CD4-positive, alpha-beta memory T cell (primary cell): ENCODE data around the gene CPSF6. TPM values are rescaled to one million over a fixed set of nuclear protein-coding genes. Genes with fewer than 3 reads are reported as not detected.

Experiments
- CTCF ChIA-PET: fragments of 350-600 bp; sonication (Branson Sonifier 250); formaldehyde crosslinking; loops from one replicate; lab custom pipeline; 2021; ENCODE audit warnings: inconsistent platforms; ENCODE audit not compliant: partially characterized antibody; lab: Charles Lee
- POLR2A ChIA-PET: fragments of 350-600 bp; sonication (Branson Sonifier 250); formaldehyde crosslinking; loops from one replicate; lab custom pipeline; 2021; ENCODE audit not compliant: partially characterized antibody; lab: Charles Lee
- DNase-seq, 5 donors: peaks; one replicate each; pipeline versions ENCODE4 v3.0.0 to v3.0.0-alpha.2; 2020 to 2022; ENCODE audit warnings: mixed read lengths in 1 of 5
- H3K27ac ChIP-seq: one replicate; pipeline ENCODE4 v1.7.0; 2013; ENCODE audit warnings: low read depth, low read length
- H3K27me3 ChIP-seq: 2 replicates; pipeline ENCODE4 v1.7.0; 2013; ENCODE audit warnings: mild to moderate bottlenecking, low read length, moderate library complexity; ENCODE audit not compliant: insufficient read depth
- H3K36me3 ChIP-seq: 2 replicates; pipeline ENCODE4 v1.7.0; 2013; ENCODE audit warnings: mild to moderate bottlenecking, low read length, moderate library complexity; ENCODE audit not compliant: insufficient read depth
- H3K4me1 ChIP-seq: 2 replicates; pipeline ENCODE4 v1.7.0; 2013; ENCODE audit warnings: mild to moderate bottlenecking, low read length, moderate library complexity; ENCODE audit not compliant: insufficient read depth
- H3K4me3 ChIP-seq, 2 donors: one replicate each; pipeline ENCODE4 v1.7.0; 2013; ENCODE audit warnings: low read length in 2 of 2, mild to moderate bottlenecking in 1 of 2
- H3K9me3 ChIP-seq, 2 donors: one replicate each; pipeline ENCODE4 v1.7.0; 2013; ENCODE audit warnings: low read length in 2 of 2, control low read depth in 1 of 2; ENCODE audit not compliant: control insufficient read depth in 1 of 2
- H3K27ac Mint-ChIP-seq, 7 donors: one replicate each; pipeline ENCODE4 v1.8.0; 2020 to 2021; ENCODE audit warnings: mixed read lengths in 7 of 7, mild to moderate bottlenecking in 6 of 7, inconsistent platforms in 3 of 7, moderate library complexity in 3 of 7
- H3K27me3 Mint-ChIP-seq, 2 donors: one replicate each; pipeline ENCODE4 v1.8.0; 2020 to 2021; ENCODE audit warnings: mixed read lengths in 2 of 2
- H3K36me3 Mint-ChIP-seq, 2 donors: one replicate each; pipeline ENCODE4 v1.8.0; 2020 to 2021; ENCODE audit warnings: mixed read lengths in 2 of 2, inconsistent platforms in 1 of 2, mild to moderate bottlenecking in 1 of 2
- H3K4me1 Mint-ChIP-seq, 4 donors: one replicate each; pipeline ENCODE4 v1.8.0; 2020 to 2021; ENCODE audit warnings: mixed read lengths in 4 of 4, mild to moderate bottlenecking in 1 of 4
- H3K4me3 Mint-ChIP-seq, 8 donors: one replicate each; pipeline ENCODE4 v1.8.0; 2020 to 2021; ENCODE audit warnings: mixed read lengths in 8 of 8, mild to moderate bottlenecking in 7 of 8, moderate library complexity in 6 of 8, inconsistent platforms in 3 of 8
- H3K9me3 Mint-ChIP-seq, 8 donors: one replicate each; pipeline ENCODE4 v1.8.0; 2020 to 2021; ENCODE audit warnings: mixed read lengths in 8 of 8, mild to moderate bottlenecking in 5 of 8, inconsistent platforms in 3 of 8, moderate library complexity in 1 of 8
- intact Hi-C: fragments of 100-400 bp; cut with micrococcal nuclease; formaldehyde crosslinking; loops from one replicate; pipeline ENCODE4 v1.15.1; 2023
- polyA plus RNA-seq, 2 donors: library from polyadenylated mRNA; unstranded; fragments of 300-500 nt; fragmentation: Illumina TruSeq; gene quantifications; one replicate each; pipeline ENCODE4 v1.2.3, GENCODE V29; 2021
- total RNA-seq, 2 experiments: library from RNA; stranded (reverse); gene quantifications; one replicate each; pipeline ENCODE4 v1.2.3, GENCODE V29; 2021

CPSF6 gene
- total and polyA plus RNA-seq, 4 experiments from 2014 or later, result 55.7 to 120 (median 84.9) TPM

DNA sequence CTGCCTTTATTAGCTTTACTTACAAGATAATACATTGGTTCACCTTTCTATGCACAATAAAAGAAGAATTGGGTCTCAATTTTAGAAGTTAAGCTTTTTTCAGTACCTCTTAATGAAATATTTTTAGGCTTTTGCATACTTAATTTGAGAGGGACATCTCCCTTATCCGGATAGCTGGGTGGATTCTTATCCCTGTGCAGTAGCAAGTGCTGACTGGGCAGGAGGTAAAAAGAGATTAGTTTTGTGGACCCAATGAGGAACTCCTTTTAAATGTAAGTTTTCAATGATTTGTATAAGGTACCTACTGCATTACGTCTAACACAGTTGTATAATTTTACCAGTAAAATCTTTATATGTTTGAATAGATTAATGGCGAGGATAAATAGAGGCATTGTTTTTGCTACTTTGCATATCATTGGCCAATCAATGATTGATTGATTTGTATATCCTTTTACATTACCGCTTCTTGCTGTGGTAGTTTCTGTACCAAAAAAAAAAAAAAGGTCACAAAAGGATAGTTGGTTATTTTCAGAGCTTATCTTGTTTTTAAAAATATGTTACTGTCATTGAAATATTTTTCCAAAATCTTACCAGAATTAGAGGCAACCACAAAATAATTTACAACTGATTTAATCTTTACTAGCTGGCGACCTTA is 2.2 kb downstream of the CPSF6 start:
- ChIA-PET POLR2A (interaction anchor here (2.2 to 4.4 kb wide), 3 partner anchors 11 to 89 kb away, joined by 9 to 31 read pairs (median 24); no protein-coding TSS in a partner anchor), CTCF (interaction anchor here (0.5 to 5.5 kb wide), 4 partner anchors 12 to 329 kb away, joined by 3 to 45 read pairs (median 18); no protein-coding TSS in a partner anchor)
- no peaks in the 10 kb centered on the region for H3K27me3 ChIP-seq
- peaks cover 68% of the 10 kb centered on the region for H3K4me1 ChIP-seq
- no peak for DNase-seq
- H3K27ac Mint-ChIP-seq, result peak overlapping the region in 6 of 7 donors; percentile 8 to 99 (median 36)
- no peaks in the 10 kb centered on the region for H3K9me3 ChIP-seq
- no peaks in the 10 kb centered on the region for H3K36me3 ChIP-seq
- no peaks in the 10 kb centered on the region for H3K9me3 Mint-ChIP-seq
- peak overlapping the region; percentile 45 to 100 (median 73) for H3K4me3 Mint-ChIP-seq
- peak overlapping the region in 1 of 2 donors; percentile 5 for H3K4me3 ChIP-seq
- peaks cover 49 to 78% (median 64%) of the 10 kb centered on the region in 4 donors for H3K4me1 Mint-ChIP-seq
- H3K36me3 Mint-ChIP-seq, result peaks cover 0 to 24% of the 10 kb centered on the region in 2 donors
- H3K27me3 Mint-ChIP-seq, result no peaks in the 10 kb centered on the region
- intact Hi-C loops, result no loop called here
- H3K27ac ChIP-seq, result no peak overlapping the region

- Histone ChIP-seq H3K36me3 (no peaks in the 10 kb centered on the region), H3K9me3 (no peaks in the 10 kb centered on the region), H3K27ac (no peak overlapping the region), H3K4me3 (no peak overlapping the region), H3K27me3 (no peaks in the 10 kb centered on the region), H3K4me1 (peaks cover 76% of the 10 kb centered on the region)
- DNase-seq, result no peak
- CTCF ChIA-PET, result interaction anchor here (1.3 to 5.5 kb wide), 3 partner anchors 10 to 327 kb away, joined by 4 to 45 read pairs (median 33); no protein-coding TSS in a partner anchor
- peaks cover under 1 to 30% of the 10 kb centered on the region in 2 donors for H3K36me3 Mint-ChIP-seq
- no peaks in the 10 kb centered on the region for H3K9me3 Mint-ChIP-seq
- H3K4me3 Mint-ChIP-seq, result peak overlapping the region in 7 of 8 donors; percentile 11 to 100 (median 59)
- H3K27ac Mint-ChIP-seq, result peak overlapping the region in 6 of 7 donors; percentile 4 to 99 (median 58)
- POLR2A ChIA-PET, result interaction anchor here (1.1 to 4.4 kb wide), 3 partner anchors 9 to 88 kb away, joined by 3 to 24 read pairs (median 9); no protein-coding TSS in a partner anchor
- intact Hi-C loops, result no loop called here
- peaks cover 57 to 86% (median 71%) of the 10 kb centered on the region in 4 donors for H3K4me1 Mint-ChIP-seq
- no peaks in the 10 kb centered on the region for H3K27me3 Mint-ChIP-seq
Observed at GRCh38 chr12:69243099-69244084, 4.0 kb downstream of the CPSF6 start.

DNA sequence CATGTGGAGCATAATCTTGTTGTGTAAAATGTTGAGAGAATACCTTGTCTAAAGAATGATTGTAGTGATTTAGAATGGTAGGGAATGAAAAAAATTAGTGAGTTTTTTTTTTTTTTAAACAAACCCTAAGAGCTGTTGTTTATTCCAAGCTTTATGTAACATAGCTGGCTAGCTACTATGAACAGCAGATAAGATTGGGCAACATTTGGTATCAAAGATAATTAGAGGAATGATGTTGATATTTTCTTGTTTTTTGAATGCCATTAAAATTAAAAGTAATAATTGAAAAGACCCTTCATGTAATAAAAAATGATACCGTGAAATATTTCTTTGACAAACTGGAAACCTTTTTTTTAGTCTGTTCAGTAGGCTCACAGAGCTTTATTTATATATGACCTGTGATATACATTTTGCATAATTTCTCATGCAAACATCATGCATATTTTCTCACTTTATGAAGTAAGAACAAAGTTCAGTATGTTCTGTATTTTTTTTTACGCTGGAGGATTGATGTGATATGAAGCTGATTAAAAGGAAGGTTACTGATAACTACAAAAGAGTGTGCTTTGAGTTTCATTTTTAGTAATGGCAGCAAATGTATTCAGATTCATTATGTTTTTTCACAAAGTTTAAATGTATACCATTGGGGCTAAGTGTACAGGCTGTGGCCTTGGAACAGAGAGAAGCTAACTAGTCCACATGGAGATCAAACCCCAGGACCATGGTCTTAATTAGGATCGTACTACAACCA is 8.1 kb downstream of the CPSF6 start:
- peaks cover 7 to 25% of the 10 kb centered on the region in 2 donors for H3K36me3 Mint-ChIP-seq
- no peaks in the 10 kb centered on the region for H3K27me3 ChIP-seq
- no peak for DNase-seq
- ChIA-PET POLR2A (no interaction called here), CTCF (interaction anchor here (1.3 to 8.4 kb wide), 3 partner anchors 80 to 323 kb away, joined by 3 to 208 read pairs (median 4); no protein-coding TSS in a partner anchor)
- H3K4me1 Mint-ChIP-seq, result peaks cover 55 to 87% (median 76%) of the 10 kb centered on the region in 4 donors
- H3K27ac Mint-ChIP-seq, result peak overlapping the region in 6 of 7 donors; percentile 54 to 88 (median 62)
- no peaks in the 10 kb centered on the region for H3K27me3 Mint-ChIP-seq
- no peaks in the 10 kb centered on the region for H3K9me3 ChIP-seq
- no peaks in the 10 kb centered on the region for H3K9me3 Mint-ChIP-seq
- H3K36me3 ChIP-seq, result no peaks in the 10 kb centered on the region
- intact Hi-C loops, result no loop called here
- H3K4me3 Mint-ChIP-seq, result peak overlapping the region; percentile 16 to 80 (median 56)
- no peak overlapping the region for H3K4me3 ChIP-seq
- peaks cover 74% of the 10 kb centered on the region for H3K4me1 ChIP-seq
- H3K27ac ChIP-seq, result no peak overlapping the region

DNA sequence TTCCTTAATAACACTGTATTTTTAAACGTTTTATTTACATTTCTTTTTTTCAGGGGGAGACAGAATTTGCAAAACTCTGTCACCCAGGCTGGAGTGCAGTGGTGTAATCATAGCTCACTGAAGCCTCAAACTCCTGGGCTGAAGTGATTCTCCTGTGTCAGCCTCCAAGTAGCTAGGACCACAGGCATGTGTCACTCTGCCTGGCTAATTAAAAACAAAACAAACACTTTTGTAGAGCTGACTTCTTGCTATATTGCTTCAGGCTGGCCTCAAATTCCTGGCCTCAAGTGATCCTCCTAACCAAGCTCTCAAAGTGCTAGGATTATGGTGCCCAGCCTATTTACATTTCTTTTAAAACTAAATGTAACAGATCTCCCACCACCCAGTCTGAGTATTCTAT is 12.7 kb downstream of the CPSF6 start:
- POLR2A ChIA-PET, result interaction anchor here (1.0 to 1.4 kb wide), 2 partner anchors 10 to 80 kb away, joined by 4 to 9 read pairs; no protein-coding TSS in a partner anchor
- Mint-ChIP-seq H3K9me3 (no peaks in the 10 kb centered on the region), H3K4me3 (no peak overlapping the region), H3K27ac (peak overlapping the region in 6 of 7 donors; percentile 1 to 73 (median 40)), H3K36me3 (peaks cover 12 to 40% of the 10 kb centered on the region in 2 donors), H3K4me1 (peaks cover 34 to 62% (median 47%) of the 10 kb centered on the region in 4 donors), H3K27me3 (no peaks in the 10 kb centered on the region)
- DNase-seq, result no peak
- Histone ChIP-seq H3K9me3 (no peaks in the 10 kb centered on the region), H3K27ac (no peak overlapping the region), H3K4me1 (peaks cover 40% of the 10 kb centered on the region), H3K36me3 (peaks cover 15% of the 10 kb centered on the region), H3K27me3 (no peaks in the 10 kb centered on the region), H3K4me3 (no peak overlapping the region)
- CTCF ChIA-PET, result interaction anchor here (1.2 to 8.4 kb wide), 5 partner anchors 10 to 319 kb away, joined by 3 to 208 read pairs (median 4); no protein-coding TSS in a partner anchor
- intact Hi-C loops, result loop anchor here (5.0 kb wide), 1 partner anchor 445 kb away; the partner anchor contains the start of gene MDM2

- Histone ChIP-seq H3K4me3 (no peak overlapping the region), H3K27ac (peak overlapping the region; percentile 36), H3K4me1 (peaks cover 23% of the 10 kb centered on the region), H3K36me3 (peaks cover 34% of the 10 kb centered on the region), H3K27me3 (no peaks in the 10 kb centered on the region), H3K9me3 (no peaks in the 10 kb centered on the region)
- POLR2A ChIA-PET, result interaction anchor here (1.0 to 1.7 kb wide), 5 partner anchors 10 to 100 kb away, joined by 6 to 12 read pairs (median 9); partner anchors contain the start of gene CPSF6
- peak overlapping the region; percentile 57 to 92 (median 86) for H3K27ac Mint-ChIP-seq
- CTCF ChIA-PET, result interaction anchor here (0.8 to 8.4 kb wide), 9 partner anchors 9 to 97 kb away, joined by 3 to 208 read pairs (median 5); no protein-coding TSS in a partner anchor
- DNase-seq, result peak in 4 of 5 donors; percentile 65 to 68 (median 67)
- H3K27me3 Mint-ChIP-seq, result no peaks in the 10 kb centered on the region
- H3K4me3 Mint-ChIP-seq, result no peak overlapping the region
- H3K4me1 Mint-ChIP-seq, result peaks cover 22 to 43% (median 34%) of the 10 kb centered on the region in 4 donors
- no peaks in the 10 kb centered on the region for H3K9me3 Mint-ChIP-seq
- H3K36me3 Mint-ChIP-seq, result peaks cover 22 to 46% of the 10 kb centered on the region in 2 donors
- intact Hi-C loops, result loop anchor here (1.0 to 5.0 kb wide), 4 partner anchors 15 to 447 kb away; partner anchors contain the start of genes CPSF6 and MDM2
Observed at GRCh38 chr12:69254046-69254445, 14.7 kb downstream of the CPSF6 start.

DNA sequence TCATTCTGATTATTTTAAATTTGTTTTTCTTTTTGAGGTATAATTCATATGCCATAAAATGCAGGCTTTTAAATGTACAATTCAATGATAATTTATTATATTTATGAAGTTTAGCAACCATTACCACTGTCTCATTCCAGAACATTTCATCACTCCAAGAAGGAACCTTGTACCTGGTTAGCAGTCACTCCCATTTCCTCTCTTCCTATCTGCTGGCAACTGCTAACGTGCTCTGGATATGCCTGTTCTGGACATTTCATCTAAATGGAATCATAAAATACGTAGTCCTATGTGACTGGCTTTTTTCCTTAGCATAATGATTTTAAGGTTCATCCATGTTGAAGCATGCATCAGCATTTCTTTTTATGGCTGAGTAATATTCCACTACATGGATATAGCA is 15.5 kb downstream of the CPSF6 start:
- ChIA-PET POLR2A (interaction anchor here (1.0 to 1.7 kb wide), 4 partner anchors 9 to 100 kb away, joined by 6 to 12 read pairs (median 9); no protein-coding TSS in a partner anchor), CTCF (interaction anchor here (1.0 to 8.4 kb wide), 7 partner anchors 10 to 98 kb away, joined by 3 to 208 read pairs (median 6); no protein-coding TSS in a partner anchor)
- DNase-seq, result no peak
- Histone ChIP-seq H3K4me3 (no peak overlapping the region), H3K36me3 (peaks cover 42% of the 10 kb centered on the region), H3K27ac (no peak overlapping the region), H3K4me1 (peaks cover 16% of the 10 kb centered on the region), H3K9me3 (no peaks in the 10 kb centered on the region), H3K27me3 (no peaks in the 10 kb centered on the region)
- intact Hi-C loops, result loop anchor here (1.0 to 5.0 kb wide), 4 partner anchors 16 to 448 kb away; partner anchors contain the start of genes CPSF6 and MDM2
- Mint-ChIP-seq H3K4me3 (no peak overlapping the region), H3K27me3 (no peaks in the 10 kb centered on the region), H3K36me3 (peaks cover 22 to 52% of the 10 kb centered on the region in 2 donors), H3K9me3 (no peaks in the 10 kb centered on the region), H3K4me1 (peaks cover 16 to 35% (median 26%) of the 10 kb centered on the region in 4 donors), H3K27ac (no peak overlapping the region)
